Ectodermal cell (in vitro differentiated cells): ENCODE results near the gene CDC25A.

ENCODE experiments used
- H3K27ac ChIP-seq: 2 replicates; pipeline ENCODE4 v1.7.0; 2013; ENCODE audit warnings: mild to moderate bottlenecking, low read depth, low read length; ENCODE audit not compliant: insufficient read depth, poor library complexity, severe bottlenecking
- H3K27me3 ChIP-seq: 2 replicates; pipeline ENCODE4 v1.7.0; 2013; ENCODE audit warnings: mild to moderate bottlenecking, low read length; ENCODE audit not compliant: insufficient read depth, control insufficient read depth, poor library complexity, severe bottlenecking
- H3K36me3 ChIP-seq: one replicate; pipeline ENCODE4 v1.7.0; 2013; ENCODE audit warnings: low read length; ENCODE audit not compliant: control insufficient read depth, insufficient read depth
- H3K4me1 ChIP-seq: one replicate; pipeline ENCODE4 v1.7.0; 2013; ENCODE audit warnings: low read length; ENCODE audit not compliant: control insufficient read depth, insufficient read depth
- H3K4me3 ChIP-seq: 2 replicates; pipeline ENCODE4 v1.7.0; 2013; ENCODE audit warnings: low read depth, low read length, control low read depth; ENCODE audit not compliant: insufficient read depth
- H3K9me3 ChIP-seq: 2 replicates; pipeline ENCODE4 v1.7.0; 2013; ENCODE audit warnings: mild to moderate bottlenecking, low read length, moderate library complexity; ENCODE audit not compliant: control insufficient read depth
- WGBS, 2 experiments: methylation state at CpG; one replicate each; pipeline ENCODE4 v1.1.7; 2013; ENCODE audit warnings: missing lambda C conversion rate in 2 of 2; 5-methylcytosine and 5-hydroxymethylcytosine counted together

The CDC25A gene

DNA sequence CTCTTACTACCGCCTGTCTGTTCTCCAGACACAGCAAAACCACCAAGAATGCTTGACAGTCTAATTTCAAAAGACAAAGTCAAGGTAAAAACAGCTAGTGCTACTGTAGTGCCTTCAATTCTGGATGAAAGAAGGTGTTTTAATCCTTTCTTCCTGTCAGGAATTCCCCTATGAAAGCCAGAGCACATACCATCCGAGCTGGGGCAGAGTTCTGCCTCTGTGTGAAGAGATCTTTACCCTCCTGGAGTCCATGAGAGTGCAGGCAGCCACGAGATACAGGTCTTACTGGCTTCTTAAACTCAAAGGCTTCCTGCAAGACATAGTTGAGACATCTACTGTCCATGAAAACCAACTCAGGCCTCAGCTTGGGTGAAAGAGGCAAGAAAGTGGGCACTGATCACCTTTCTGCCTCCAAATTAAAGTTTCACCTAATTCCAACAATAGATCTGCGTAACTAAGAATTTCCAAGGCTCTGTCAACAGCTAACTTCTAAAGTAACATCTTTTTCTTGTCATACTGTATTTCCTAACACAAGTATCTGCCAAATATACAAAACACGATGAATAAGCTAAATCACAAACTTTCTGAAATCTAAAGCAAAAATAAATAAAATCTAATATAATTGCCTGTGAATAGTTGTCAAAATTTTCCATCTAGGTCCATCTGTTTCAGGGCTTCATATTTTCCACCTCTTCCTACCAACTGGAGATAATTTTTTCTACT is 7.5 kb downstream of the CDC25A start:
- 91 to 93% methylated on average over 4 to 5 of the region's 5 CpGs for WGBS, 2 experiments
- no peaks in the 10 kb centered on the region for H3K27me3 ChIP-seq
- H3K27ac ChIP-seq: no peak overlapping the region
- H3K4me1 ChIP-seq: no peaks in the 10 kb centered on the region
- peaks cover 83% of the 10 kb centered on the region for H3K36me3 ChIP-seq
- H3K4me3 ChIP-seq: no peak overlapping the region
- no peaks in the 10 kb centered on the region for H3K9me3 ChIP-seq

DNA sequence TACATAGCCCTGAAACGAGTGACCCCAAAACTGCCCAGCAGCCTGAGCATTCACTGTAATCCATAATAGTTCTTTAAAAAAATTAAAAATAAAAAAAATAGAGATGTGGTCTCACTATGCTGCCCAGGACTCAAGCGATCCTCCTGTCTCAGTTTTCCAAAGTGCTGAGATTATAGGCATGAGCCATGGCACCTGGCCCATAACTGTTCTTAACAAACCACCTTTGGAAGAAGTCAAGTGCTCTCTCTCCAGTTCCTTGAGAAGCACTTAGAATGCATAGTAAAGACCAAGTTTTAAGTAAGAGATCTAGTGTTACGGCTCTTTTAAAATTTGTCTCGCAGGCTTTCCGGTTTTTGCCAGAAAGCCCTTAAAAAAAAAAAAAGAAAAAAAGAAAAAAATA is 8.2 kb downstream of the CDC25A start:
- H3K27me3 ChIP-seq: no peaks in the 10 kb centered on the region
- H3K9me3 ChIP-seq: no peaks in the 10 kb centered on the region
- WGBS, 2 experiments: 95 to 100% methylated on average over 2 to 3 of the region's 5 CpGs
- no peaks in the 10 kb centered on the region for H3K4me1 ChIP-seq
- H3K27ac ChIP-seq: no peak overlapping the region
- no peak overlapping the region for H3K4me3 ChIP-seq
- H3K36me3 ChIP-seq: peaks cover 84% of the 10 kb centered on the region

DNA sequence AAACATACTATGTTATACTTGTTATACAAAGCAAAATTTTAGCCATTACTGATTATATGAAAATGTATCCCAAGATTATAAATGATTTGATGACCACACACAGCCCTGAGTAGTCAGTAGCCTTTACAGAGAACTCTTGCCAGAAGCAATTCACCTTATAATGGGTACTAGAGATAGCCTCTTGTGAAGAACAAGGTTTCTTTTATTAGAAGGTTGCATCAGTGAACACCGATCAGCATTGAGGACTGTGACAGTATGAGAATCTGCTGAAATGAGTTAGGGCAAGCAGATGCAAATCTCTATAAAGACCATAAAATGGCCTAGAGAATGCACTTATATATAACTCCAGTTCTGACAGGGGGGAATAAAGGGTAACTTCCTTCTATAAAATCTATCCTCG is 10.1 kb downstream of the CDC25A start:
- no peaks in the 10 kb centered on the region for H3K4me1 ChIP-seq
- no peak overlapping the region for H3K27ac ChIP-seq
- peaks cover 82% of the 10 kb centered on the region for H3K36me3 ChIP-seq
- H3K27me3 ChIP-seq: no peaks in the 10 kb centered on the region
- WGBS, 2 experiments: 96 to 97% methylated on average over 2 of the region's 2 CpGs
- H3K4me3 ChIP-seq: no peak overlapping the region
- no peaks in the 10 kb centered on the region for H3K9me3 ChIP-seq

DNA sequence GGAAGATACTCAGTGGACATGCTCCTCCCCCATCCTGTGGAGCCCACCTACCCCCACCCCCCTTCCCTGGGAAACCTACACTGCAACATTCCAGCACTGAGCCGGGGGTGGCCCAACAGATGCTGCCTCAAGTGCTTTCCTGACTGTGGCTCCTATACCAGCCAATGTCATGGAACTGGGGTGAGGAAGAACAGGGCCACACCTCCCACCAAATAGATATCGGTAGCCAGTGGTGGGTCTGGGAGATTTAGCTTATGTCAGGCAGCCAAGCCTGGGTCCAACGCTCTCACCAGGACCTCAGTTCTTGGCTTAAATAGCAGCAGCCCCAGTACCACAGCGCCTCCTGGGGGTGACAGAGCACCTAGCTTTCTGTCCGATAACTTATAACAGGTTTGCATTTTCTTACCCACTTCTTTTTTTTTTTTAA is 30.3 kb downstream of the CDC25A start:
- Histone ChIP-seq H3K36me3 (peaks cover 34% of the 10 kb centered on the region), H3K4me1 (no peaks in the 10 kb centered on the region), H3K27me3 (no peaks in the 10 kb centered on the region), H3K27ac (no peak overlapping the region), H3K9me3 (no peaks in the 10 kb centered on the region), H3K4me3 (no peak overlapping the region)
- 76 to 83% methylated on average over 5 of the region's 5 CpGs for WGBS, 2 experiments

DNA sequence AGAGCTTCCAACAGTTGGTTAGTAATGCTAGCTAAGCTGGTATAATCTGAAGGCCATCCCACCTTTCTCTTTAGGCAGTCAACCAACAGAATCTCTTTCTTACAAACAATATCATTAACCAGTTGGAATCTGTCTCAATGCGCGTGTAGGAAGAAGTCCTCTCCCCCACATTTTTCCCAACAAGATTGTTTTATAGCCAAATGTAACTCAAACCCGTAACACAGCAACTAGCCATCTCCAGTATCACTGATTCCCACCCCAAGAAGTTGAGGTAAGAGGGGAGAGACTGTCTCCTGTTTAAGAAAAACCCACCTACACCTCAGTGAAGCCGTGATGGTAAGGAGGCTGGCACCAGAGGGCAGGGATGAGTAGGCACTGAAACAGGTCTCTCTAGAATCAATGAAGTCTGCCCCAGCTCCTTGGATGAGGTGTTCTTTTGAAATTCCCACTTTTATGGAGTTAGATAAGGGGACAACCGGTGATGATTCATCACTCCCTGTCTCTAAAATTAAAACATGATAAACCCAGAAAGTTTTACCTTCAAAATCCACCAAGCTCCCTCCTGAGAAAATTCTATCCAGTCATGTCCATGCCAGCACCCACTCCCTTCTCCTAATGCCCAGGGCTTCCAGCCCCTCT is 30.9 kb downstream of the CDC25A start:
- Histone ChIP-seq H3K27ac (no peak overlapping the region), H3K4me3 (no peak overlapping the region), H3K9me3 (no peaks in the 10 kb centered on the region), H3K27me3 (no peaks in the 10 kb centered on the region), H3K4me1 (no peaks in the 10 kb centered on the region), H3K36me3 (peaks cover 34% of the 10 kb centered on the region)
- 96% methylated on average over 4 to 5 of the region's 5 CpGs for WGBS, 2 experiments

DNA sequence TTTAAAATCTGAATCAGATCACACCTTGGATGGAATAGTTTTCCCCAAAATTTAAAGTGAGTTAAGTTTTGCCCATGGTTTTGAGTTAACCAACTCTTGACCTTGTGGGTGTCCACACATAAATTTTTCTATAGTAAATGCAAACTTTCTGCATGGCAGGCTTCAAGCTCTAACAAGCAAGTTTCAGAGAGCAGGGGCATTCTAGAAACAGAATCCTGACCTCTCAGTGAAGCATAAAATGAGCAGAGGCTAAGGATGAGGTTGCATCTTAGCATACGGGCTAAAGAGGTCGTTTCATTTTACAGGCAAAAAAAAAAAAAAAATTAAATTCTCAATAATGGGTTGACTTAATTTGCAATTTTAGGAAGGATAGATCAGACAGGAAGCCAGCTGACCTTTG is 32.1 kb downstream of the CDC25A start:
- Histone ChIP-seq H3K27ac (no peak overlapping the region), H3K27me3 (no peaks in the 10 kb centered on the region), H3K4me3 (no peak overlapping the region), H3K9me3 (no peaks in the 10 kb centered on the region), H3K36me3 (peaks cover 23% of the 10 kb centered on the region), H3K4me1 (peaks cover 2% of the 10 kb centered on the region)
- WGBS, 2 experiments: 96 to 100% methylated on average over 1 to 2 of the region's 2 CpGs

DNA sequence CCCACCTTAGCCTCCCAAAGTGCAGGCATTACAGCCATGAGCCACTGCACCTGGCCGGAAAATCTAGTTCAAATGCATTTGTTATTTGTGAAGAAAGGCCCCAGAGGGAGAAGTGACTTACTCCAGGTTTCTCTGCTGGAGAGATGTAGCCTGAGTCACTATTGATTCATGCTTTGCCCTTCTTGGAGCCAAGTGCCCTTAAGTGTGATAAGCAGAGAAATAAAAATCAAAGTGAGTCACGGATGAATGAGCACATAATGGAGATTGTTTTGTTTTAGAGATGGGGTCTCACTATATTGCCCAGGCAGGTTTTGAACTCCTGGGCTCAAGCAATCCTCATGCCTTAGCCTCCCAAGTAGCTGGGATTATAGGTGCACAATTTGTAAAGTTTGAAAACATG is 33.1 kb downstream of the CDC25A start:
- 85 to 90% methylated on average over 2 of the region's 2 CpGs for WGBS, 2 experiments
- H3K36me3 ChIP-seq: peaks cover 15% of the 10 kb centered on the region
- H3K27ac ChIP-seq: no peak overlapping the region
- H3K9me3 ChIP-seq: no peaks in the 10 kb centered on the region
- no peaks in the 10 kb centered on the region for H3K27me3 ChIP-seq
- H3K4me3 ChIP-seq: no peak overlapping the region
- peaks cover 3% of the 10 kb centered on the region for H3K4me1 ChIP-seq

DNA sequence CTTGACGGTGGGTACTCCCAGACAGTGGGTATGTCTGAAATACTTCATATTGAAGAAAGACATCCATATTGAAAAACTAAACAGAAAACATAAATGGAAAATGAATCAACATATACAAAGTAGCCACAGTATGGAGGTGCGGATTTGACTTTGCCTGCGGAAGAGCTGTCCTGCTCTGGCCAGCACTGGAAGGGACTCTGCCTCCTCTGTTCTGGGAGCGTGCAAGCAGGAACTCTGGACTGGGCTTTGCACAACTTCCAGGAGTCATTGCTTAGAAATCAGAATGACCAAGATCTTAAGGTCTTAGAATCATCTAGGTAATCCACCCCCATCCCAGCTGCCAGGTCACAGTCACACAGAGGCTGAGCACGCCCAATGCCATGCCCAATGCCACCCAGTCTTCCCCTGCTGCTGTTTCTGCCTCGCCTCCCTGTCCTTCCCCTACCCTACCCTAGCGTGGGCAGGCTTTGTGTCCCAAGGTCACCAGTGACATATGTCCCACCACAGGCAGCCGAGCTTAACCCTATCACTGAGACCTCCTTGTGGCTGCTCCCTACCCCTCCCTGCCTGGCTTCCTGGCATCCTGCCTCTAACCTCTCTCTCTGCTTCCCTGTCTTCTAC is 36.3 kb downstream of the CDC25A start:
- no peak overlapping the region for H3K27ac ChIP-seq
- H3K36me3 ChIP-seq: no peaks in the 10 kb centered on the region
- H3K4me1 ChIP-seq: peaks cover 3% of the 10 kb centered on the region
- WGBS, 2 experiments: 66 to 76% methylated on average over 7 to 8 of the region's 8 CpGs
- H3K4me3 ChIP-seq: no peak overlapping the region
- no peaks in the 10 kb centered on the region for H3K27me3 ChIP-seq
- H3K9me3 ChIP-seq: no peaks in the 10 kb centered on the region

DNA sequence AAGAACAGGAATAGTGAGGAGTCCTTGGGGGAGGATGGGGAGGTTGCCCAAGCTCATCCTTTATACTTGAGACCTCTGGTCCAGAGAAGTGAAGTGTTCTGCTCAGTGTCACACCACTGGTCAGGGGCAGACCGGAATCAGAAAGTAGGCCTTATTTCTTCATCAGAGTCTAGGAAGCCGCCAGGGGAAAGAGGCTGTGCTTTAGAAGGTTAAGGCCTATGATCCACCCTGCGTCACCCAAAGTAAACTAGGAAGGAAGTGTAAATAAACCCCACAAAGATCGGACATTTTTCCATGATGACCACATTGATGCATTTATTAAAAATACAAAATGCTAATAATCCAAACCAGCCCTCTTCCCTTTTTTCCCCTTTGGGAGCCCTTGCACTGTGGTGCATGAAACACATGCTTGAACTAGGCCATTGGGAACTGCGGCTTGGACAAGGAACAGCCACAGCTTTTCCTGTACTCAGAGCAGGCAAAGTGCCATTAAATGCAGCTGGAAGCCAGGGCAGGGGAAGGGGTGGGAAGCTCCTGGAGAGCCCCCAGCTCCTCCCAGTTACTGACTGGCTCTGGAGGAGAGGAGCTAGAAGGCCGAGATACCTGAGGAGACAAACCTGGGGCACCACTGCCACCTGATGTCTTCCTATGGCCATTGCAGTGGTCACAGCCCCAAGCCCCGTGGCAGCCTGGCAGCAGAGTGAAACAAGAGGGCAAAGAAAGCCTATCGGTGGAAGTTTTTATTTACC is 37.0 kb downstream of the CDC25A start:
- 50 to 53% methylated on average over 8 of the region's 8 CpGs for WGBS, 2 experiments
- Histone ChIP-seq H3K27me3 (no peaks in the 10 kb centered on the region), H3K9me3 (no peaks in the 10 kb centered on the region), H3K4me3 (no peak overlapping the region), H3K27ac (no peak overlapping the region), H3K36me3 (no peaks in the 10 kb centered on the region), H3K4me1 (peaks cover 3% of the 10 kb centered on the region)

DNA sequence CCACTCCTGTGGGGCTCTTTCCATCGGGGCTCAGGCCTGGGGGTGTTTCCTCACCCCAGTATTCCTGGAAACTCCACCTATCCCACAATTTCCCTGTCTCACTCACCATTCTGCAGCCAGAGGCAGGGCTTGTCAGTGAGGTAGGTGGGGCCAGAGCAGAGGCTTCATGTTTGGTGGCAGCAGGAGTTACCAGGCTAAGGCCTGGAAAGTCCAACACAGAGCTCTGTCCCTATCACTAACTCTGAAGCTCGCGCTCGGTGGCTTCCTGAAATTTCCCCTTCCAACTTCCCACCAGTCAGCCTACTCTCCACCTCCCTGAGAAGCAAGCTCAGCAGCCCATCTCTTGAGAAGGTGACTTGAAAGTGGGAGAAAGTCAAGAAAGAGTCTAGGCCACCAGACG is 44.2 kb downstream of the CDC25A start:
- Histone ChIP-seq H3K27me3 (no peaks in the 10 kb centered on the region), H3K27ac (no peak overlapping the region), H3K36me3 (no peaks in the 10 kb centered on the region), H3K4me1 (no peaks in the 10 kb centered on the region), H3K9me3 (no peaks in the 10 kb centered on the region), H3K4me3 (no peak overlapping the region)
- 93 to 97% methylated on average over 5 of the region's 5 CpGs for WGBS, 2 experiments
